Glutamatergic neuron (in vitro differentiated cells): ENCODE measurements around the gene KIRREL1. TPM values are rescaled to one million over a fixed set of nuclear protein-coding genes. Genes with fewer than 3 reads are reported as not detected.
A peak's percentile ranks its signal among the peaks of the same experiment; 100 is the strongest.

Source experiments
- DNase-seq: peaks from one replicate; pipeline ENCODE4 v3.0.0; 2022
- H3K27ac Mint-ChIP-seq: one replicate; pipeline ENCODE4 v1.8.0; 2020; ENCODE audit warnings: mild to moderate bottlenecking, mixed read lengths, inconsistent platforms; ENCODE audit not compliant: unreplicated experiment
- H3K27me3 Mint-ChIP-seq: one replicate; pipeline ENCODE4 v1.8.0; 2020; ENCODE audit warnings: mild to moderate bottlenecking, moderate library complexity, mixed read lengths, inconsistent platforms; ENCODE audit not compliant: unreplicated experiment
- H3K36me3 Mint-ChIP-seq: one replicate; pipeline ENCODE4 v1.8.0; 2020; ENCODE audit warnings: mild to moderate bottlenecking, mixed read lengths, inconsistent platforms; ENCODE audit not compliant: unreplicated experiment
- H3K4me1 Mint-ChIP-seq: one replicate; pipeline ENCODE4 v1.8.0; 2020; ENCODE audit warnings: mild to moderate bottlenecking, low read depth, mixed read lengths, inconsistent platforms; ENCODE audit not compliant: unreplicated experiment
- H3K4me3 Mint-ChIP-seq: one replicate; pipeline ENCODE4 v1.8.0; 2020; ENCODE audit warnings: mild to moderate bottlenecking, mixed read lengths, inconsistent platforms; ENCODE audit not compliant: unreplicated experiment
- H3K9me3 Mint-ChIP-seq: one replicate; pipeline ENCODE4 v1.8.0; 2020; ENCODE audit warnings: mild to moderate bottlenecking, moderate library complexity, mixed read lengths, inconsistent platforms; ENCODE audit not compliant: unreplicated experiment
- CTCF ChIP-seq: fragments of 200-600 bp; sonication (generic); IDR thresholded peaks from one replicate; pipeline ENCODE4 v1.5.0; 2021; ENCODE audit not compliant: partially characterized antibody, unreplicated experiment
- total RNA-seq: library from RNA; stranded (reverse); fragmentation: NEBNext Ultra II Directional; extraction: Animal tissue kit (Norgen Biotek cat#: 25700); gene quantifications from one replicate; pipeline ENCODE4 v1.2.1, GENCODE V29; 2021; ENCODE audit not compliant: unreplicated experiment

KIRREL1 gene
- total RNA-seq, 1 donor from 2014 or later = 8.1 TPM

- peak; percentile 82 for DNase-seq
- peaks cover 6% of the 10 kb centered on the region for H3K27me3 Mint-ChIP-seq
- H3K27ac Mint-ChIP-seq = no peak overlapping the region
- peak; percentile 86 for TF ChIP-seq CTCF
- peaks cover 14% of the 10 kb centered on the region for H3K4me1 Mint-ChIP-seq
- H3K4me3 Mint-ChIP-seq = no peak overlapping the region
- H3K9me3 Mint-ChIP-seq = peaks cover 6% of the 10 kb centered on the region
- no peaks in the 10 kb centered on the region for H3K36me3 Mint-ChIP-seq
Observed at GRCh38 chr1:157963713-157964112, 29.7 kb upstream of the KIRREL1 start.

GRCh38 chr1:157965584-157965983 is 27.9 kb upstream of the KIRREL1 start:
- H3K27me3 Mint-ChIP-seq = peaks cover 6% of the 10 kb centered on the region
- DNase-seq = no peak
- peaks cover 3% of the 10 kb centered on the region for H3K36me3 Mint-ChIP-seq
- H3K4me3 Mint-ChIP-seq = no peak overlapping the region
- no peak for TF ChIP-seq CTCF
- H3K9me3 Mint-ChIP-seq = peaks cover 11% of the 10 kb centered on the region
- no peak overlapping the region for H3K27ac Mint-ChIP-seq
- H3K4me1 Mint-ChIP-seq = peaks cover 24% of the 10 kb centered on the region

- H3K27ac Mint-ChIP-seq = no peak overlapping the region
- DNase-seq = no peak
- H3K36me3 Mint-ChIP-seq = peaks cover 6% of the 10 kb centered on the region
- no peak overlapping the region for H3K4me3 Mint-ChIP-seq
- no peak for TF ChIP-seq CTCF
- H3K4me1 Mint-ChIP-seq = peaks cover 24% of the 10 kb centered on the region
- H3K27me3 Mint-ChIP-seq = peaks cover 9% of the 10 kb centered on the region
- peaks cover 14% of the 10 kb centered on the region for H3K9me3 Mint-ChIP-seq
Observed at GRCh38 chr1:157966031-157966537, 27.4 kb upstream of the KIRREL1 start.

GRCh38 chr1:157967205-157967604 is 26.2 kb upstream of the KIRREL1 start:
- peaks cover 10% of the 10 kb centered on the region for H3K36me3 Mint-ChIP-seq
- peaks cover 15% of the 10 kb centered on the region for H3K9me3 Mint-ChIP-seq
- H3K4me3 Mint-ChIP-seq = no peak overlapping the region
- H3K27ac Mint-ChIP-seq = no peak overlapping the region
- peaks cover 6% of the 10 kb centered on the region for H3K27me3 Mint-ChIP-seq
- H3K4me1 Mint-ChIP-seq = peaks cover 24% of the 10 kb centered on the region
- no peak for DNase-seq
- no peak for TF ChIP-seq CTCF

- peaks cover 20% of the 10 kb centered on the region for H3K36me3 Mint-ChIP-seq
- TF ChIP-seq CTCF = no peak
- peaks cover 24% of the 10 kb centered on the region for H3K4me1 Mint-ChIP-seq
- H3K27ac Mint-ChIP-seq = peak overlapping the region; percentile 92
- H3K9me3 Mint-ChIP-seq = peaks cover 17% of the 10 kb centered on the region
- H3K4me3 Mint-ChIP-seq = peak overlapping the region; percentile 27
- DNase-seq = peak; percentile 43
- peaks cover 6% of the 10 kb centered on the region for H3K27me3 Mint-ChIP-seq
Observed at GRCh38 chr1:157968508-157968907, 24.9 kb upstream of the KIRREL1 start.
